Prostate gland (tissue), 2 donors: ENCODE data around the gene HNF4A.

ENCODE experiments used
- CTCF ChIP-seq, 4 experiments: fragments of 200-600 bp in 2 of 4; fragments of 450-650 bp in 2 of 4; sonication (generic) in 2 of 4; IDR thresholded peaks; 1 replicate in 3 of 4; 2 replicates in 1 of 4; pipeline ENCODE4 v1.5.1; 2016 to 2019; ENCODE audit warnings: antibody characterized with exemption in 4 of 4, mild to moderate bottlenecking in 2 of 4, moderate library complexity in 2 of 4
- POLR2A ChIP-seq: fragments of 450-650 bp; IDR thresholded peaks from one replicate; pipeline ENCODE4 v1.6.1; 2016; ENCODE audit warnings: antibody characterized with exemption, mild to moderate bottlenecking
- POLR2AphosphoS5 ChIP-seq: sonication (generic); formaldehyde crosslinking; IDR thresholded peaks from one replicate; pipeline ENCODE4 v1.6.1; 2017; ENCODE audit warnings: antibody characterized with exemption

- TF ChIP-seq POLR2AphosphoS5, result no peak
- no peak for TF ChIP-seq POLR2A
- TF ChIP-seq CTCF (IDR thresholded peaks at IDR 0.05), result no peak
Measured at GRCh38 chr20:44326391-44327159, 28.9 kb upstream of the HNF4A start.
